GM12878 (cell line): ENCODE results near the gene PLAC1. TPM values are rescaled to one million over a fixed set of nuclear protein-coding genes. Genes with fewer than 3 reads are reported as not detected.

Experiments used
- ATAC-seq: fragments of 200-7000 bp; cut with Tn5 transposase; 3 replicates; pipeline ENCODE4 v1.9.1; 2020; ENCODE audit warnings: mild to moderate bottlenecking, moderate library complexity
- BruUV-seq: library from RNA; stranded (reverse); fragments of 400-500 nt; replicated peaks from 2 replicates; lab custom pipeline; 2021; lab: Mats Ljungman, UMichigan
- CTCF ChIA-PET: fragments of 300-600 bp; sonication (Branson Sonifier 250); formaldehyde crosslinking; extraction: SDS; loops from one replicate; lab custom pipeline; 2021; ENCODE audit warnings: inconsistent platforms; lab: Yijun Ruan, JAX
- POLR2A ChIA-PET: fragments of 350-600 bp; formaldehyde crosslinking; extraction: SDS; loops from one replicate; lab custom pipeline; 2021; ENCODE audit warnings: inconsistent platforms; lab: Charles Lee
- RAD21 ChIA-PET: fragments of 300-600 bp; sonication (Branson Sonifier 250); formaldehyde crosslinking; loops from one replicate; lab custom pipeline; 2023; ENCODE audit warnings: antibody characterized with exemption; ENCODE audit not compliant: unreplicated experiment; lab: Charles Lee
- SMC1A ChIA-PET: fragments of 300-600 bp; sonication (Branson Sonifier 250); formaldehyde crosslinking; loops from one replicate; lab custom pipeline; 2023; ENCODE audit not compliant: unreplicated experiment, uncharacterized antibody; lab: Charles Lee
- DNase-seq: peaks from one replicate; pipeline ENCODE4 v3.0.0-alpha.2; 2011; ENCODE audit warnings: low read depth, low spot score
- FAIRE-seq: peaks from 3 replicates; lab custom pipeline; 2011; peaks lifted over from hg19 to GRCh38; lab: Jason Lieb, UNC
- H2AFZ ChIP-seq: 2 replicates; pipeline ENCODE4 v1.6.0; 2011; ENCODE audit warnings: low read depth, low read length, control low read depth; ENCODE audit not compliant: control insufficient read depth
- H3K27ac ChIP-seq: 2 replicates; pipeline ENCODE4 v1.5.1; 2011; ENCODE audit warnings: control low read depth; ENCODE audit not compliant: control insufficient read depth, insufficient read depth
- H3K27me3 ChIP-seq, 2 experiments: replicated peaks in 1 of 2; 2 replicates each; pipeline versions ENCODE4 v1.6.0 to v1.6.1; 2011; ENCODE audit warnings: low read length in 1 of 2; ENCODE audit not compliant: control insufficient read depth in 2 of 2, insufficient read depth in 2 of 2
- H3K36me3 ChIP-seq, 2 experiments: 2 replicates each; pipeline ENCODE4 v1.5.1; 2011; ENCODE audit warnings: low read length in 1 of 2; ENCODE audit not compliant: control insufficient read depth in 2 of 2, insufficient read depth in 2 of 2
- H3K4me1 ChIP-seq: 2 replicates; pipeline ENCODE4 v1.6.1; 2011; ENCODE audit warnings: mild to moderate bottlenecking, low read length, moderate library complexity, mixed read lengths; ENCODE audit not compliant: control insufficient read depth, insufficient read depth
- H3K4me2 ChIP-seq: 2 replicates; pipeline ENCODE4 v1.6.0; 2011; ENCODE audit warnings: control low read depth; ENCODE audit not compliant: control insufficient read depth, insufficient read depth
- H3K4me3 ChIP-seq: fragments of 200-600 bp; sonication (generic); 2 replicates; pipeline ENCODE4 v1.5.1; 2016
- H3K79me2 ChIP-seq: 2 replicates; pipeline ENCODE4 v1.6.0; 2011; ENCODE audit warnings: low read length; ENCODE audit not compliant: control insufficient read depth, insufficient read depth
- H3K9ac ChIP-seq: 2 replicates; pipeline ENCODE4 v1.8.0; 2011; ENCODE audit warnings: low read length, control low read depth, mixed read lengths; ENCODE audit not compliant: control insufficient read depth, insufficient read depth
- H3K9me3 ChIP-seq: replicated peaks from 3 replicates; pipeline ENCODE4 v1.5.1; 2011; ENCODE audit warnings: mild to moderate bottlenecking, low read length; ENCODE audit not compliant: control insufficient read depth, insufficient read depth
- H4K20me1 ChIP-seq: 2 replicates; pipeline ENCODE4 v1.6.0; 2011; ENCODE audit not compliant: control insufficient read depth, insufficient read depth
- ASH2L ChIP-seq: fragments of 300-600, 200-600 bp; sonication (generic); IDR thresholded peaks from 2 replicates; pipeline ENCODE4 v1.6.1; 2017; ENCODE audit warnings: low read depth, mild to moderate bottlenecking, borderline replicate concordance
- BACH1 ChIP-seq: fragments of 450-650 bp; IDR thresholded peaks from 2 replicates; pipeline ENCODE4 v1.6.1; 2017; ENCODE audit warnings: mild to moderate bottlenecking, borderline replicate concordance
- CHD2 ChIP-seq: IDR thresholded peaks from 2 replicates; pipeline ENCODE4 v1.6.1; 2011; ENCODE audit warnings: low read depth, low read length, improper control_type of control experiment, borderline replicate concordance
- CTCF ChIP-seq, 3 experiments: IDR thresholded peaks in 2 of 3; conservative IDR thresholded peaks in 1 of 3; 2 replicates each; pipeline ENCODE4 v1.5.1; 2011; ENCODE audit warnings: low read depth in 3 of 3, low read length in 3 of 3, mild to moderate bottlenecking in 3 of 3, control low read depth in 2 of 3, moderate library complexity in 2 of 3, inconsistent platforms in 1 of 3, mixed read lengths in 1 of 3; ENCODE audit not compliant: control insufficient read depth in 2 of 3, insufficient read depth in 1 of 3; ENCODE audit errors: extremely low read depth in 1 of 3
- E2F8 ChIP-seq: fragments of 450-650 bp; IDR thresholded peaks from 2 replicates; pipeline ENCODE4 v1.6.1; 2018; ENCODE audit warnings: mild to moderate bottlenecking, low read depth, moderate library complexity; ENCODE audit not compliant: partially characterized antibody
- ETV6 ChIP-seq, 2 experiments: fragments of 450-650 bp in 1 of 2; IDR thresholded peaks in 1 of 2; conservative IDR thresholded peaks in 1 of 2; 2 replicates each; pipeline ENCODE4 v1.6.1; 2014; ENCODE audit warnings: antibody characterized with exemption in 1 of 2, borderline replicate concordance in 1 of 2, low read depth in 1 of 2, mild to moderate bottlenecking in 1 of 2, moderate library complexity in 1 of 2
- HDAC2 ChIP-seq: fragments of 200-600 bp; sonication (generic); IDR thresholded peaks from 2 replicates; pipeline ENCODE4 v1.6.1; 2017
- MXI1 ChIP-seq: fragments of 150-350 bp; IDR thresholded peaks from 2 replicates; pipeline ENCODE4 v1.6.1; 2011; ENCODE audit warnings: low read depth, mild to moderate bottlenecking, inconsistent platforms, low read length, improper control_type of control experiment
- NR2C1 ChIP-seq: fragments of 450-650 bp; IDR thresholded peaks from 2 replicates; pipeline ENCODE4 v1.6.1; 2017; ENCODE audit warnings: antibody characterized with exemption, mild to moderate bottlenecking, moderate library complexity
- RAD21 ChIP-seq: IDR thresholded peaks from 2 replicates; pipeline ENCODE4 v1.6.1; 2011; ENCODE audit warnings: mild to moderate bottlenecking, low read depth, low read length, moderate library complexity; ENCODE audit not compliant: insufficient read depth
- RAD51 ChIP-seq: fragments of 450-650 bp; IDR thresholded peaks from 2 replicates; pipeline ENCODE4 v1.6.1; 2016; ENCODE audit warnings: moderate library complexity, mild to moderate bottlenecking, inconsistent platforms
- RB1 ChIP-seq: fragments of 450-650 bp; formaldehyde crosslinking; IDR thresholded peaks from 2 replicates; pipeline ENCODE4 v1.6.1; 2017; ENCODE audit warnings: mild to moderate bottlenecking, borderline replicate concordance
- SMAD1 ChIP-seq: fragments of 450-650 bp; IDR thresholded peaks from 2 replicates; pipeline ENCODE4 v1.6.1; 2018; ENCODE audit warnings: mild to moderate bottlenecking, low read depth; ENCODE audit not compliant: partially characterized antibody
- TCF7 ChIP-seq: IDR thresholded peaks from 2 replicates; pipeline ENCODE4 v1.6.1; 2014; ENCODE audit warnings: antibody characterized with exemption, borderline replicate concordance
- ZBTB40 ChIP-seq: fragments of 450-650 bp; IDR thresholded peaks from 2 replicates; pipeline ENCODE4 v1.6.1; 2016; ENCODE audit warnings: mild to moderate bottlenecking, moderate library complexity, borderline replicate concordance
- ZNF622 ChIP-seq: fragments of 450-650 bp; IDR thresholded peaks from 2 replicates; pipeline ENCODE4 v1.6.1; 2017; ENCODE audit warnings: mild to moderate bottlenecking, inconsistent platforms
- WGBS: methylation state at CpG from one replicate; pipeline ENCODE4 v1.1.6; 2016; ENCODE audit warnings: low lambda C conversion rate; ENCODE audit not compliant: insufficient replicate concordance, insufficient coverage; ENCODE audit errors: missing lambda C conversion rate; 5-methylcytosine and 5-hydroxymethylcytosine counted together
- in situ Hi-C: fragments of 300-500 bp; cut with MboI; formaldehyde crosslinking; loops from 9 replicates; pipeline ENCODE4 v1.14.3; 2018; ENCODE audit warnings: mixed read lengths
- intact Hi-C: fragments of 100-400 bp; cut with micrococcal nuclease; formaldehyde crosslinking; loops from one replicate; pipeline ENCODE4 v1.14.2; 2022; ENCODE audit not compliant: unreplicated experiment
- polyA plus RNA-seq, 11 experiments: library from polyadenylated mRNA; depleted of rRNA in 4 of 11; unstranded in 6 of 11; stranded (reverse) in 5 of 11; fragments of >200 nt; fragmentation: Nextera tagmentation in 4 of 11; fragmentation: Illumina TruSeq in 1 of 11; extraction: Ambion mirVana in 4 of 11; extraction: Trizol in 1 of 11; gene quantifications; 1 replicate in 1 of 11; 2 replicates in 10 of 11; pipeline versions ENCODE4 v1.2.1 to v1.2.3, GENCODE V29; 2011 to 2016; ENCODE audit warnings: inconsistent platforms in 2 of 11, missing spikeins in 2 of 11, low read depth in 1 of 11
- total RNA-seq, 4 experiments: library from RNA; depleted of rRNA in 3 of 4; stranded (reverse); fragments of >200 nt in 3 of 4; fragmentation: Illumina TruSeq in 1 of 4; extraction: Trizol in 1 of 4; gene quantifications; 2 replicates each; pipeline versions ENCODE4 v1.2.1 to v1.2.3, GENCODE V29; 2013 to 2021

The PLAC1 gene
- total and polyA plus RNA-seq, 10 of the 15 experiments (the other 5 are each of a cell fraction or from before 2014, with no cell fraction given), result 0.05 to 0.42 (median 0.17) TPM; not detected in 5

- no peak for FAIRE-seq
- ATAC-seq, result no peak
- no TSS peak for BruUV-seq
- intact Hi-C loops, result no loop called here
- in situ Hi-C loops, result no loop called here
- Histone ChIP-seq H3K9ac (no peak overlapping the region), H3K9me3 (no peaks in the 10 kb centered on the region), H2AFZ (no peak overlapping the region), H3K79me2 (no peaks in the 10 kb centered on the region), H3K27me3 (no peaks in the 10 kb centered on the region), H3K4me3 (no peak overlapping the region), H4K20me1 (no peaks in the 10 kb centered on the region), H3K4me2 (no peak overlapping the region), H3K27ac (no peak overlapping the region), H3K36me3 (no peaks in the 10 kb centered on the region), H3K4me1 (no peaks in the 10 kb centered on the region)
- ChIA-PET POLR2A (no interaction called here), CTCF (no interaction called here), SMC1A (no interaction called here), RAD21 (no interaction called here)
- DNase-seq, result no peak
- WGBS, result 40% methylated on average over 2 of the region's 2 CpGs
- TF ChIP-seq BACH1 (no peak), RB1 (no peak), HDAC2 (no peak), RAD21 (no peak), CTCF (IDR thresholded peaks at IDR 0.05 in 2 of 3, conservative IDR thresholded peaks at IDR 0.05 in 1 of 3; ENCODE audit: control insufficient read depth in 2 of 3, extremely low read depth in 1 of 3, insufficient read depth in 1 of 3, low read depth in 3 of 3, low read length in 3 of 3) (no peak), RAD51 (no peak), ASH2L (no peak), TCF7 (no peak), NR2C1 (no peak), ZNF622 (no peak), MXI1 (no peak), E2F8 (no peak), ETV6 (conservative IDR thresholded peaks at IDR 0.05 in 1 of 2, IDR thresholded peaks at IDR 0.05 in 1 of 2; ENCODE audit: borderline replicate concordance in 1 of 2, low read depth in 1 of 2) (no peak), ZBTB40 (no peak), CHD2 (no peak), SMAD1 (no peak)
Measured at GRCh38 chrX:134647477-134647877, 10.8 kb downstream of the PLAC1 start.
